IMR-90 (cell line): ENCODE measurements around the gene TMEM161B. TPM values are rescaled to one million over a fixed set of nuclear protein-coding genes. Genes with fewer than 3 reads are reported as not detected.
A peak's percentile ranks its signal among the peaks of the same experiment; 100 is the strongest.

ENCODE experiments used
- ATAC-seq: fragments of 200-7000 bp; cut with Tn5 transposase; 2 replicates; pipeline ENCODE4 v1.9.1; 2020; ENCODE audit warnings: low read depth, mild to moderate bottlenecking, moderate library complexity
- BruUV-seq: library from RNA; stranded (reverse); fragments of 400-500 nt; replicated peaks from 2 replicates; lab custom pipeline; 2021; lab: Mats Ljungman, UMichigan
- CTCF ChIA-PET: fragments of 300-600 bp; formaldehyde crosslinking; extraction: SDS; loops from one replicate; lab custom pipeline; 2021; ENCODE audit warnings: antibody characterized with exemption; lab: Yijun Ruan, JAX
- POLR2A ChIA-PET: fragments of 300-600 bp; sonication (Branson Sonifier 250); formaldehyde crosslinking; loops from one replicate; lab custom pipeline; 2022; ENCODE audit warnings: antibody characterized with exemption; ENCODE audit not compliant: unreplicated experiment; lab: Charles Lee
- DNase-seq: peaks from one replicate; pipeline ENCODE4 v3.0.0; 2013
- H2AFZ ChIP-seq: replicated peaks from 2 replicates; pipeline ENCODE3; 2013; ENCODE audit warnings: low read length, mild to moderate bottlenecking; ENCODE audit not compliant: poor library complexity
- H2AK5ac ChIP-seq: 2 replicates; pipeline ENCODE4 v1.6.1; 2013; ENCODE audit warnings: low read depth, low read length, inconsistent platforms
- H2AK9ac ChIP-seq: replicated peaks from 2 replicates; pipeline ENCODE3; 2013; ENCODE audit warnings: mild to moderate bottlenecking, low read depth, low read length, moderate library complexity; ENCODE audit not compliant: poor library complexity
- H2BK120ac ChIP-seq: 2 replicates; pipeline ENCODE4 v1.6.1; 2013; ENCODE audit warnings: low read depth, low read length, inconsistent platforms
- H2BK15ac ChIP-seq: 3 replicates; pipeline ENCODE4 v1.6.1; 2013; ENCODE audit warnings: low read depth, low read length, inconsistent platforms
- H2BK20ac ChIP-seq: 2 replicates; pipeline ENCODE4 v1.6.1; 2013; ENCODE audit warnings: low read depth, mild to moderate bottlenecking, inconsistent platforms, low read length, moderate library complexity
- H2BK5ac ChIP-seq: 2 replicates; pipeline ENCODE4 v1.6.1; 2013; ENCODE audit warnings: mild to moderate bottlenecking, low read depth, low read length, inconsistent platforms; ENCODE audit not compliant: poor library complexity, severe bottlenecking
- H3K14ac ChIP-seq: replicated peaks from 2 replicates; pipeline ENCODE4 v1.6.1; 2013; ENCODE audit warnings: low read depth, low read length, inconsistent platforms
- H3K18ac ChIP-seq: 2 replicates; pipeline ENCODE4 v1.6.1; 2013; ENCODE audit warnings: low read depth, low read length, control low read depth
- H3K23ac ChIP-seq: 2 replicates; pipeline ENCODE4 v1.6.1; 2013; ENCODE audit warnings: low read depth, low read length, inconsistent platforms
- H3K27ac ChIP-seq: 2 replicates; pipeline ENCODE4 v1.5.1; 2013; ENCODE audit warnings: mild to moderate bottlenecking, control low read depth, low read length; ENCODE audit not compliant: insufficient read depth
- H3K27me3 ChIP-seq: 2 replicates; pipeline ENCODE4 v1.6.1; 2013; ENCODE audit warnings: low read length; ENCODE audit not compliant: control insufficient read depth, insufficient read depth
- H3K36me3 ChIP-seq: 2 replicates; pipeline ENCODE4 v1.6.1; 2013; ENCODE audit warnings: low read length, mixed read lengths; ENCODE audit not compliant: control insufficient read depth, insufficient read depth
- H3K4ac ChIP-seq: 2 replicates; pipeline ENCODE4 v1.6.1; 2013; ENCODE audit warnings: low read depth, low read length, inconsistent platforms
- H3K4me1 ChIP-seq: 2 replicates; pipeline ENCODE4 v1.6.1; 2013; ENCODE audit warnings: low read length, mixed read lengths; ENCODE audit not compliant: control insufficient read depth, insufficient read depth
- H3K4me2 ChIP-seq: 2 replicates; pipeline ENCODE4 v1.6.1; 2013; ENCODE audit warnings: low read depth, mild to moderate bottlenecking, control low read depth, low read length, moderate library complexity
- H3K4me3 ChIP-seq: 2 replicates; pipeline ENCODE4 v1.5.1; 2013; ENCODE audit warnings: low read depth, mild to moderate bottlenecking, control low read depth, low read length, moderate library complexity; ENCODE audit not compliant: insufficient read depth
- H3K56ac ChIP-seq: 2 replicates; pipeline ENCODE4 v1.6.1; 2013; ENCODE audit warnings: low read length, inconsistent platforms; ENCODE audit not compliant: insufficient read depth; ENCODE audit errors: extremely low read depth
- H3K79me1 ChIP-seq, 2 experiments: 2 replicates each; pipeline ENCODE4 v1.6.1; 2013; ENCODE audit warnings: low read length in 2 of 2, inconsistent platforms in 1 of 2, low read depth in 1 of 2
- H3K9ac ChIP-seq: 2 replicates; pipeline ENCODE4 v1.6.1; 2013; ENCODE audit warnings: low read depth, low read length, control low read depth
- H3K9me1 ChIP-seq: 2 replicates; pipeline ENCODE4 v1.6.1; 2013; ENCODE audit warnings: low read length, inconsistent platforms; ENCODE audit not compliant: insufficient read depth
- H3K9me3 ChIP-seq: 2 replicates; pipeline ENCODE4 v1.6.1; 2013; ENCODE audit warnings: low read length; ENCODE audit not compliant: control insufficient read depth, insufficient read depth
- H4K20me1 ChIP-seq: 2 replicates; pipeline ENCODE4 v1.6.1; 2013; ENCODE audit warnings: low read length, inconsistent platforms; ENCODE audit not compliant: insufficient read depth
- H4K5ac ChIP-seq: 2 replicates; pipeline ENCODE4 v1.6.1; 2013; ENCODE audit warnings: mild to moderate bottlenecking, low read depth, low read length, control low read depth
- H4K8ac ChIP-seq, 2 experiments: 2 replicates each; pipeline ENCODE4 v1.6.1; 2013; ENCODE audit warnings: low read depth in 2 of 2, low read length in 2 of 2, control low read depth in 1 of 2, inconsistent platforms in 1 of 2
- H4K91ac ChIP-seq: 2 replicates; pipeline ENCODE4 v1.6.1; 2013; ENCODE audit warnings: low read depth, low read length, inconsistent platforms; ENCODE audit not compliant: insufficient read depth
- CEBPB ChIP-seq: IDR thresholded peaks from 2 replicates; pipeline ENCODE4 v1.6.1; 2012; ENCODE audit warnings: low read depth, low read length, improper control_type of control experiment
- RAD21 ChIP-seq: IDR thresholded peaks from 2 replicates; pipeline ENCODE4 v1.6.1; 2012; ENCODE audit warnings: low read length, improper control_type of control experiment
- WGBS, 2 experiments: methylation state at CpG; one replicate each; pipeline versions ENCODE4 v1.1.5 to v1.1.7; 2013; ENCODE audit warnings: missing lambda C conversion rate in 2 of 2; ENCODE audit not compliant: insufficient read length in 1 of 2; ENCODE audit errors: extremely low coverage in 2 of 2; 5-methylcytosine and 5-hydroxymethylcytosine counted together
- dilution Hi-C: fragments of 300-500 bp; cut with HindIII; formaldehyde crosslinking; loops from one replicate; pipeline ENCODE4 v1.14.3; 2018; ENCODE audit warnings: low sequenced_read_pairs; ENCODE audit not compliant: unreplicated experiment
- in situ Hi-C: fragments of 300-500 bp; cut with MboI; formaldehyde crosslinking; loops from 3 replicates; pipeline ENCODE4 v1.14.3; 2019; ENCODE audit warnings: low sequenced_read_pairs, inconsistent platforms, mixed read lengths
- intact Hi-C: fragments of 100-400 bp; cut with micrococcal nuclease; formaldehyde crosslinking; loops from 2 replicates; pipeline ENCODE4 v1.10.0; 2022
- polyA plus RNA-seq, 3 experiments: library from polyadenylated mRNA; depleted of rRNA; stranded (reverse); fragments of >200 nt; gene quantifications; 2 replicates each; pipeline ENCODE4 v1.2.3, GENCODE V29; 2012; ENCODE audit warnings: low replicate concordance in 1 of 3
- total RNA-seq: library from RNA; depleted of rRNA; stranded (reverse); fragments of >200 nt; gene quantifications from 2 replicates; pipeline ENCODE4 v1.2.3, GENCODE V29; 2012

TMEM161B gene
- total and polyA plus RNA-seq, 2 of the 4 experiments (the other 2 are of a cell fraction): 7.4 to 9.3 TPM

- TF ChIP-seq RAD21 (no peak), CEBPB (peak; percentile 61)
- Histone ChIP-seq H2BK120ac (no peak overlapping the region), H4K20me1 (no peaks in the 10 kb centered on the region), H3K18ac (no peak overlapping the region), H4K5ac (no peak overlapping the region), H2BK15ac (no peak overlapping the region), H3K4me2 (no peak overlapping the region), H2BK20ac (no peak overlapping the region), H2AFZ (no peak overlapping the region), H3K9me1 (no peaks in the 10 kb centered on the region), H3K14ac (no peak overlapping the region), H3K36me3 (peaks cover 6% of the 10 kb centered on the region), H3K27ac (no peak overlapping the region), H3K27me3 (no peaks in the 10 kb centered on the region), H3K9ac (no peak overlapping the region), H4K91ac (no peak overlapping the region), H3K56ac (no peak overlapping the region), H3K4me3 (no peak overlapping the region), H3K4ac (no peak overlapping the region), H2AK9ac (no peak overlapping the region), H3K79me1 (no peaks in the 10 kb centered on the region), H3K23ac (no peak overlapping the region), H3K4me1 (no peaks in the 10 kb centered on the region), H2BK5ac (no peak overlapping the region), H3K9me3 (peaks cover 6% of the 10 kb centered on the region; the same call in 1 of the 2 replicates), H2AK5ac (no peak overlapping the region), H4K8ac (no peak overlapping the region)
- BruUV-seq: no TSS peak
- ChIA-PET CTCF (no interaction called here), POLR2A (no interaction called here)
- intact Hi-C loops (no loop called here), in situ Hi-C loops (no loop called here), dilution Hi-C loops (no loop called here)
- no CpG with 5 or more reads among the region's 3 CpGs for WGBS, 2 experiments
- ATAC-seq (no peak), DNase-seq (no peak)
These were observed 74.7 kb downstream of the TMEM161B start for GRCh38 chr5:88193896-88194295.
